Measurements from ENCODE around the gene KCTD7. TPM values are rescaled to one million over a fixed set of nuclear protein-coding genes. Genes with fewer than 3 reads are reported as not detected.

Gene KCTD7
- total and polyA plus RNA-seq, 2 of the 4 experiments (the other 2 are of a cell fraction): 6.1 to 12.8 TPM

GRCh38 chr7:66669496-66669895 is 40.8 kb downstream of the KCTD7 start:
- H4K91ac ChIP-seq (ENCODE audit: insufficient read depth, low read depth, low read length): no peak overlapping the region
- peaks cover 2% of the 10 kb centered on the region for H3K4me1 ChIP-seq (ENCODE audit: control insufficient read depth, insufficient read depth, low read length)
- H2AFZ ChIP-seq (replicated peaks; ENCODE audit: low read length, poor library complexity): no peak overlapping the region
- no peak overlapping the region for H4K8ac ChIP-seq (ENCODE audit: low read depth in 2 of 2, low read length in 2 of 2)
- no peak overlapping the region for H2AK9ac ChIP-seq (replicated peaks; ENCODE audit: low read depth, low read length, poor library complexity)
- H3K4me2 ChIP-seq (ENCODE audit: low read depth, low read length): no peak overlapping the region
- H3K79me1 ChIP-seq (ENCODE audit: low read depth in 1 of 2, low read length in 2 of 2): peaks cover 18 to 77% of the 10 kb centered on the region in 2 experiments
- no peak overlapping the region for H3K4me3 ChIP-seq (ENCODE audit: insufficient read depth, low read depth, low read length)
- 94% methylated on average over 5 of the region's 5 CpGs; no CpG with 5 or more reads in 1 of the 2 experiments for WGBS, 2 experiments (ENCODE audit: extremely low coverage in 2 of 2, insufficient read length in 1 of 2)
- no peak overlapping the region for H2BK120ac ChIP-seq (ENCODE audit: low read depth, low read length)
- no TSS peak for BruUV-seq (replicated peaks)
- DNase-seq: no peak
- intact Hi-C loops (cut with micrococcal nuclease): no loop called here
- peaks cover 13% of the 10 kb centered on the region for H3K9me1 ChIP-seq (ENCODE audit: insufficient read depth, low read length)
- in situ Hi-C loops (cut with MboI; ENCODE audit: low sequenced_read_pairs): no loop called here
- dilution Hi-C loops (cut with HindIII; ENCODE audit: low sequenced_read_pairs, unreplicated experiment): no loop called here
- no peak overlapping the region for H3K4ac ChIP-seq (ENCODE audit: low read depth, low read length)
- no peak for TF ChIP-seq RAD21 (IDR thresholded peaks at IDR 0.05; ENCODE audit: low read length)
- no peak for TF ChIP-seq MAZ (IDR thresholded peaks at IDR 0.05; ENCODE audit: borderline replicate concordance, low read depth, low read length)
- TF ChIP-seq RCOR1 (IDR thresholded peaks at IDR 0.05; ENCODE audit: insufficient replicate concordance, low read length): no peak
- TF ChIP-seq NFE2L2 (IDR thresholded peaks at IDR 0.05; ENCODE audit: low read depth, low read length): no peak
- no peak for TF ChIP-seq BHLHE40 (IDR thresholded peaks at IDR 0.05; ENCODE audit: low read depth, low read length)
- TF ChIP-seq POLR2A (IDR thresholded peaks at IDR 0.05; ENCODE audit: low read depth, low read length): no peak
- TF ChIP-seq MAFK (IDR thresholded peaks at IDR 0.05; ENCODE audit: low read depth, low read length): no peak
- TF ChIP-seq CEBPB (IDR thresholded peaks at IDR 0.05; ENCODE audit: low read depth, low read length): no peak
- TF ChIP-seq MXI1 (IDR thresholded peaks at IDR 0.05; ENCODE audit: borderline replicate concordance, low read depth, low read length): no peak
- TF ChIP-seq SMC3 (IDR thresholded peaks at IDR 0.05; ENCODE audit: low read depth, low read length): no peak
- no peak for TF ChIP-seq CTCF (conservative IDR thresholded peaks at IDR 0.05; ENCODE audit: low read depth, low read length)
- no peak for TF ChIP-seq ELK1 (IDR thresholded peaks at IDR 0.05; ENCODE audit: borderline replicate concordance, low read depth, low read length)
- no peak for TF ChIP-seq FOS (IDR thresholded peaks at IDR 0.05; ENCODE audit: low read depth, low read length)
- no peak for TF ChIP-seq RFX5 (IDR thresholded peaks at IDR 0.05; ENCODE audit: low read depth, low read length)
- TF ChIP-seq USF2 (IDR thresholded peaks at IDR 0.05; ENCODE audit: low read depth, low read length): no peak
- TF ChIP-seq CHD1 (IDR thresholded peaks at IDR 0.05; ENCODE audit: low read depth, low read length): no peak
- H4K5ac ChIP-seq (ENCODE audit: low read depth, low read length): no peak overlapping the region
- ATAC-seq (ENCODE audit: low read depth): no peak
- H3K18ac ChIP-seq (ENCODE audit: low read depth, low read length): no peak overlapping the region
- H3K27ac ChIP-seq (ENCODE audit: insufficient read depth, low read length): no peak overlapping the region
- H4K20me1 ChIP-seq (ENCODE audit: insufficient read depth, low read length): peaks cover 51% of the 10 kb centered on the region
- no peak overlapping the region for H3K14ac ChIP-seq (replicated peaks; ENCODE audit: low read depth, low read length)
- no peak overlapping the region for H2BK20ac ChIP-seq (ENCODE audit: low read depth, low read length)
- H3K27me3 ChIP-seq (ENCODE audit: control insufficient read depth, insufficient read depth, low read length): no peaks in the 10 kb centered on the region
- ChIA-PET POLR2A (ENCODE audit: unreplicated experiment) (no interaction called here), CTCF (no interaction called here)
- H3K36me3 ChIP-seq (ENCODE audit: control insufficient read depth, insufficient read depth, low read length): peaks cover 26% of the 10 kb centered on the region
- no peak overlapping the region for H3K23ac ChIP-seq (ENCODE audit: low read depth, low read length)
- H2BK15ac ChIP-seq (ENCODE audit: low read depth, low read length): no peak overlapping the region
- H3K56ac ChIP-seq (ENCODE audit: extremely low read depth, insufficient read depth, low read length): no peak overlapping the region
- no peak overlapping the region for H3K9ac ChIP-seq (ENCODE audit: low read depth, low read length)
- no peak overlapping the region for H2AK5ac ChIP-seq (ENCODE audit: low read depth, low read length)
- no peaks in the 10 kb centered on the region for H3K9me3 ChIP-seq (ENCODE audit: control insufficient read depth, insufficient read depth, low read length)
- H2BK5ac ChIP-seq (ENCODE audit: low read depth, low read length, poor library complexity, severe bottlenecking): no peak overlapping the region

Data from IMR-90 (cell line).